ENCODE measurements around the gene TTC8. TPM values are rescaled to one million over a fixed set of nuclear protein-coding genes. Genes with fewer than 3 reads are reported as not detected.

TTC8 gene
- total RNA-seq, 1 experiment from 2014 or later, result 12.4 TPM

- POLR2A ChIA-PET, result no interaction called here
- no TSS peak for BruUV-seq (replicated peaks)
Observed at GRCh38 chr14:88852632-88853031, 28.2 kb downstream of the TTC8 start.

GRCh38 chr14:88853129-88853528 lies 28.7 kb downstream of the TTC8 start:
- no peak overlapping the region for H3K27ac ChIP-seq (ENCODE audit: low read length)
- ATAC-seq, result no peak
- no peaks in the 10 kb centered on the region for H3K4me1 ChIP-seq (ENCODE audit: control insufficient read depth, insufficient read depth, low read length)
- no peak for DNase-seq (ENCODE audit: low read depth, low spot score)
- no peaks in the 10 kb centered on the region for H3K27me3 ChIP-seq (ENCODE audit: control insufficient read depth, insufficient read depth, low read length)
- intact Hi-C loops (cut with micrococcal nuclease; ENCODE audit: unreplicated experiment), result no loop called here
- BruUV-seq (replicated peaks), result no TSS peak
- H3K36me3 ChIP-seq (ENCODE audit: control insufficient read depth, insufficient read depth, low read length), result no peaks in the 10 kb centered on the region
- TF ChIP-seq TCF7L2 (IDR thresholded peaks at IDR 0.05; ENCODE audit: low read depth, low read length) (no peak), SIN3A (IDR thresholded peaks at IDR 0.05; ENCODE audit: borderline replicate concordance, insufficient read depth, low read depth, low read length) (no peak), CTCF (IDR thresholded peaks at IDR 0.05) (no peak), POLR2AphosphoS5 (IDR thresholded peaks at IDR 0.05; ENCODE audit: low read depth, low read length) (no peak)
- TF ChIP-seq, protein P1, sequence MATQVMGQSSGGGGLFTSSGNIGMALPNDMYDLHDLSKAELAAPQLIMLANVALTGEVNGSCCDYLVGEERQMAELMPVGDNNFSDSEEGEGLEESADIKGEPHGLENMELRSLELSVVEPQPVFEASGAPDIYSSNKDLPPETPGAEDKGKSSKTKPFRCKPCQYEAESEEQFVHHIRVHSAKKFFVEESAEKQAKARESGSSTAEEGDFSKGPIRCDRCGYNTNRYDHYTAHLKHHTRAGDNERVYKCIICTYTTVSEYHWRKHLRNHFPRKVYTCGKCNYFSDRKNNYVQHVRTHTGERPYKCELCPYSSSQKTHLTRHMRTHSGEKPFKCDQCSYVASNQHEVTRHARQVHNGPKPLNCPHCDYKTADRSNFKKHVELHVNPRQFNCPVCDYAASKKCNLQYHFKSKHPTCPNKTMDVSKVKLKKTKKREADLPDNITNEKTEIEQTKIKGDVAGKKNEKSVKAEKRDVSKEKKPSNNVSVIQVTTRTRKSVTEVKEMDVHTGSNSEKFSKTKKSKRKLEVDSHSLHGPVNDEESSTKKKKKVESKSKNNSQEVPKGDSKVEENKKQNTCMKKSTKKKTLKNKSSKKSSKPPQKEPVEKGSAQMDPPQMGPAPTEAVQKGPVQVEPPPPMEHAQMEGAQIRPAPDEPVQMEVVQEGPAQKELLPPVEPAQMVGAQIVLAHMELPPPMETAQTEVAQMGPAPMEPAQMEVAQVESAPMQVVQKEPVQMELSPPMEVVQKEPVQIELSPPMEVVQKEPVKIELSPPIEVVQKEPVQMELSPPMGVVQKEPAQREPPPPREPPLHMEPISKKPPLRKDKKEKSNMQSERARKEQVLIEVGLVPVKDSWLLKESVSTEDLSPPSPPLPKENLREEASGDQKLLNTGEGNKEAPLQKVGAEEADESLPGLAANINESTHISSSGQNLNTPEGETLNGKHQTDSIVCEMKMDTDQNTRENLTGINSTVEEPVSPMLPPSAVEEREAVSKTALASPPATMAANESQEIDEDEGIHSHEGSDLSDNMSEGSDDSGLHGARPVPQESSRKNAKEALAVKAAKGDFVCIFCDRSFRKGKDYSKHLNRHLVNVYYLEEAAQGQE (IDR thresholded peaks at IDR 0.05; ENCODE audit: insufficient read depth in 1 of 2, low read depth in 2 of 2, low read length in 1 of 2), result no peak
- no peaks in the 10 kb centered on the region for H3K9me3 ChIP-seq (ENCODE audit: control insufficient read depth, insufficient read depth, low read depth, low read length)
- in situ Hi-C loops (cut with HindIII; ENCODE audit: low pct_unique_long_range_greater_than_20kb, low sequenced_read_pairs), result no loop called here
- ChIA-PET CTCF (no interaction called here), POLR2A (no interaction called here)
- no peak overlapping the region for H3K4me3 ChIP-seq (ENCODE audit: low read depth in 2 of 2, low read length in 2 of 2)

More at GRCh38 chr14:88852632-88853031, 28.2 kb downstream of the TTC8 start:
- no peaks in the 10 kb centered on the region for H3K9me3 ChIP-seq (ENCODE audit: control insufficient read depth, insufficient read depth, low read depth, low read length)
- no peak overlapping the region for H3K27ac ChIP-seq (ENCODE audit: low read length)
- no peaks in the 10 kb centered on the region for H3K36me3 ChIP-seq (ENCODE audit: control insufficient read depth, insufficient read depth, low read length)
- in situ Hi-C loops (cut with HindIII; ENCODE audit: low pct_unique_long_range_greater_than_20kb, low sequenced_read_pairs), result no loop called here
- CTCF ChIA-PET, result no interaction called here
- no peaks in the 10 kb centered on the region for H3K27me3 ChIP-seq (ENCODE audit: control insufficient read depth, insufficient read depth, low read length)
- no peaks in the 10 kb centered on the region for H3K4me1 ChIP-seq (ENCODE audit: control insufficient read depth, insufficient read depth, low read length)
- ATAC-seq, result no peak
- no peak overlapping the region for H3K4me3 ChIP-seq (ENCODE audit: low read depth in 2 of 2, low read length in 2 of 2)
- TF ChIP-seq POLR2AphosphoS5 (IDR thresholded peaks at IDR 0.05; ENCODE audit: low read depth, low read length) (no peak), SIN3A (IDR thresholded peaks at IDR 0.05; ENCODE audit: borderline replicate concordance, insufficient read depth, low read depth, low read length) (no peak), CTCF (IDR thresholded peaks at IDR 0.05) (no peak), TCF7L2 (IDR thresholded peaks at IDR 0.05; ENCODE audit: low read depth, low read length) (no peak)
- TF ChIP-seq, protein P1 (IDR thresholded peaks at IDR 0.05; ENCODE audit: insufficient read depth in 1 of 2, low read depth in 2 of 2, low read length in 1 of 2), result no peak
- no peak for DNase-seq (ENCODE audit: low read depth, low spot score)
- intact Hi-C loops (cut with micrococcal nuclease; ENCODE audit: unreplicated experiment), result no loop called here
